Erythroblast (primary cell): Measurements from ENCODE around the gene HSPBAP1.
A peak's percentile ranks its signal among the peaks of the same experiment; 100 is the strongest.
"Not testable (repeated sequence)": the region's sequence is repeated elsewhere in the genome, so short reads cannot be mapped to it uniquely, and the experiment has no call there.

Source experiments
- DNase-seq, 2 experiments: peaks; one replicate each; lab custom pipeline; 2025; lab: John Stamatoyannopoulos, UW
- GATA1 ChIP-seq: IDR thresholded peaks from 2 replicates; pipeline ENCODE4 v1.6.1; 2011; ENCODE audit warnings: low read depth, mild to moderate bottlenecking, control low read depth, low read length, moderate library complexity
- POLR2A ChIP-seq: IDR thresholded peaks from 2 replicates; pipeline ENCODE4 v1.6.1; 2011; ENCODE audit warnings: mild to moderate bottlenecking, low read length

Gene HSPBAP1

GRCh38 chr3:122739172-122739571, 54.5 kb downstream of the HSPBAP1 start:
- DNase-seq: no peak

GRCh38 chr3:122732682-122733525, 60.7 kb downstream of the HSPBAP1 start:
- DNase-seq: not testable (repeated sequence)

More at GRCh38 chr3:122739172-122739571, 54.5 kb downstream of the HSPBAP1 start:
- TF ChIP-seq GATA1: no peak
- TF ChIP-seq POLR2A: no peak

GRCh38 chr3:122730240-122730639, 63.4 kb downstream of the HSPBAP1 start:
- peak; percentile 28 to 70 for DNase-seq
- TF ChIP-seq POLR2A: no peak
- TF ChIP-seq GATA1: no peak

GRCh38 chr3:122728756-122729514, 64.7 kb downstream of the HSPBAP1 start:
- DNase-seq: no peak
- TF ChIP-seq POLR2A (no peak), GATA1 (no peak)

GRCh38 chr3:122728186-122728585, 65.4 kb downstream of the HSPBAP1 start:
- TF ChIP-seq GATA1 (no peak), POLR2A (no peak)

GRCh38 chr3:122727766-122728165, 65.9 kb downstream of the HSPBAP1 start:
- TF ChIP-seq POLR2A (no peak), GATA1 (no peak)
- no peak for DNase-seq

More at GRCh38 chr3:122728186-122728585, 65.4 kb downstream of the HSPBAP1 start:
- no peak for DNase-seq

GRCh38 chr3:122727294-122727693, 66.3 kb downstream of the HSPBAP1 start:
- no peak for DNase-seq
- TF ChIP-seq POLR2A: no peak
- TF ChIP-seq GATA1: no peak

- DNase-seq: no peak
- TF ChIP-seq POLR2A: no peak
- TF ChIP-seq GATA1: no peak
Measured at GRCh38 chr3:122725106-122725505, 68.5 kb downstream of the HSPBAP1 start.

GRCh38 chr3:122719273-122719921, 74.2 kb downstream of the HSPBAP1 start:
- TF ChIP-seq POLR2A: no peak
- no peak for TF ChIP-seq GATA1
- no peak for DNase-seq

- no peak for TF ChIP-seq POLR2A
- no peak for TF ChIP-seq GATA1
- DNase-seq: no peak
Measured at GRCh38 chr3:122716667-122717066, 77.0 kb downstream of the HSPBAP1 start.

GRCh38 chr3:122714273-122714672, 79.4 kb downstream of the HSPBAP1 start:
- TF ChIP-seq POLR2A: no peak
- no peak for TF ChIP-seq GATA1
- no peak for DNase-seq

- not testable (repeated sequence) for DNase-seq
Measured at GRCh38 chr3:122710616-122711251, 82.9 kb downstream of the HSPBAP1 start.

GRCh38 chr3:122705379-122705778, 88.3 kb downstream of the HSPBAP1 start:
- no peak for TF ChIP-seq GATA1
- no peak for TF ChIP-seq POLR2A

More at GRCh38 chr3:122705379-122705778, 88.3 kb downstream of the HSPBAP1 start:
- no peak for DNase-seq
